WTC11 (cell line): ENCODE measurements around the gene PIK3R1. TPM values are rescaled to one million over a fixed set of nuclear protein-coding genes. Genes with fewer than 3 reads are reported as not detected.

Experiments
- ATAC-seq: fragments of 200-7000 bp; cut with Tn5 transposase; 2 replicates; pipeline ENCODE4 v1.10.0; 2021; ENCODE audit warnings: mild to moderate bottlenecking, moderate library complexity
- CTCF ChIA-PET: fragments of 300-600 bp; sonication (Branson Sonifier 250); formaldehyde crosslinking; loops from one replicate; lab custom pipeline; 2021; ENCODE audit warnings: antibody characterized with exemption; lab: Charles Lee
- POLR2A ChIA-PET: fragments of 350-600 bp; sonication (Branson Sonifier 250); formaldehyde crosslinking; loops from one replicate; lab custom pipeline; 2021; ENCODE audit warnings: antibody characterized with exemption; lab: Charles Lee
- DNase-seq: peaks from one replicate; pipeline ENCODE4 v3.0.0; 2021; ENCODE audit warnings: low spot score
- H3K27ac Mint-ChIP-seq: 2 replicates; pipeline ENCODE4 v1.8.0; 2021; ENCODE audit warnings: mixed read lengths
- H3K27me3 Mint-ChIP-seq: 2 replicates; pipeline ENCODE4 v1.8.0; 2021; ENCODE audit warnings: low read depth, mild to moderate bottlenecking, moderate library complexity, mixed read lengths
- H3K36me3 Mint-ChIP-seq: 2 replicates; pipeline ENCODE4 v1.8.0; 2021; ENCODE audit warnings: mixed read lengths
- H3K4me1 Mint-ChIP-seq: 2 replicates; pipeline ENCODE4 v1.8.0; 2022; ENCODE audit warnings: mixed read lengths
- H3K4me3 Mint-ChIP-seq: 2 replicates; pipeline ENCODE4 v1.8.0; 2021; ENCODE audit warnings: mild to moderate bottlenecking, moderate library complexity, mixed read lengths
- H3K9me3 Mint-ChIP-seq: 2 replicates; pipeline ENCODE4 v1.8.0; 2021; ENCODE audit warnings: mixed read lengths
- ATF1 ChIP-seq: sonication (generic); formaldehyde crosslinking; IDR thresholded peaks from 2 replicates; pipeline ENCODE4 v1.8.1; 2023; ENCODE audit warnings: mild to moderate bottlenecking, moderate library complexity, missing genetic modification reagents
- ELF4 ChIP-seq: sonication (generic); formaldehyde crosslinking; IDR thresholded peaks from 2 replicates; pipeline ENCODE4 v1.8.1; 2022; ENCODE audit warnings: low read depth, mild to moderate bottlenecking, moderate library complexity, missing genetic modification reagents
- FOXP1 ChIP-seq: sonication (generic); formaldehyde crosslinking; IDR thresholded peaks from 2 replicates; pipeline ENCODE4 v1.8.0; 2022; ENCODE audit warnings: missing genetic modification reagents, mild to moderate bottlenecking, moderate library complexity, borderline replicate concordance
- ZNF121 ChIP-seq: sonication (generic); formaldehyde crosslinking; IDR thresholded peaks from 2 replicates; pipeline ENCODE4 v1.8.0; 2023; ENCODE audit warnings: missing genetic modification reagents
- ZNF263 ChIP-seq: sonication (generic); formaldehyde crosslinking; IDR thresholded peaks from 2 replicates; pipeline ENCODE4 v1.8.1; 2022; ENCODE audit warnings: low read depth, mild to moderate bottlenecking, moderate library complexity, missing genetic modification reagents
- ZNF416 ChIP-seq: fragments of 250-450 bp; sonication (Bioruptor Pico); IDR thresholded peaks from 2 replicates; pipeline ENCODE4 v1.9.0; 2021; ENCODE audit warnings: mild to moderate bottlenecking, inconsistent platforms
- total RNA-seq: library from RNA; stranded (reverse); gene quantifications from 3 replicates; pipeline ENCODE4 v1.2.3, GENCODE V29; 2021
- TF ChIP-seq, protein P1 (sequence below): fragments of 250-450 bp; sonication (Bioruptor Pico); IDR thresholded peaks from 2 replicates; pipeline ENCODE4 v1.9.0; 2021; ENCODE audit warnings: mild to moderate bottlenecking
- TF ChIP-seq, protein P2 (sequence below): sonication (generic); formaldehyde crosslinking; IDR thresholded peaks from 2 replicates; pipeline ENCODE4 v1.8.0; 2022; ENCODE audit warnings: mild to moderate bottlenecking, missing genetic modification reagents
- TF ChIP-seq, protein P3 (sequence below): fragments of 250-450 bp; sonication (Bioruptor Pico); IDR thresholded peaks from 2 replicates; pipeline ENCODE4 v1.9.0; 2021; ENCODE audit warnings: mild to moderate bottlenecking
- TF ChIP-seq, protein P4 (sequence below): fragments of 250-450 bp; sonication (Bioruptor Pico); IDR thresholded peaks from 2 replicates; pipeline ENCODE4 v1.8.0; 2021; ENCODE audit warnings: mild to moderate bottlenecking
- TF ChIP-seq, protein P5 (sequence below): sonication (generic); formaldehyde crosslinking; IDR thresholded peaks from 2 replicates; pipeline ENCODE4 v1.8.1; 2023; ENCODE audit warnings: mild to moderate bottlenecking, missing genetic modification reagents, moderate library complexity
- TF ChIP-seq, protein P6 (sequence below): fragments of 200-600 bp; IDR thresholded peaks from 2 replicates; pipeline ENCODE4 v1.8.0; 2022; ENCODE audit warnings: antibody characterized with exemption

The PIK3R1 gene
- total RNA-seq, 1 experiment from 2014 or later = 11.3 TPM

DNA sequence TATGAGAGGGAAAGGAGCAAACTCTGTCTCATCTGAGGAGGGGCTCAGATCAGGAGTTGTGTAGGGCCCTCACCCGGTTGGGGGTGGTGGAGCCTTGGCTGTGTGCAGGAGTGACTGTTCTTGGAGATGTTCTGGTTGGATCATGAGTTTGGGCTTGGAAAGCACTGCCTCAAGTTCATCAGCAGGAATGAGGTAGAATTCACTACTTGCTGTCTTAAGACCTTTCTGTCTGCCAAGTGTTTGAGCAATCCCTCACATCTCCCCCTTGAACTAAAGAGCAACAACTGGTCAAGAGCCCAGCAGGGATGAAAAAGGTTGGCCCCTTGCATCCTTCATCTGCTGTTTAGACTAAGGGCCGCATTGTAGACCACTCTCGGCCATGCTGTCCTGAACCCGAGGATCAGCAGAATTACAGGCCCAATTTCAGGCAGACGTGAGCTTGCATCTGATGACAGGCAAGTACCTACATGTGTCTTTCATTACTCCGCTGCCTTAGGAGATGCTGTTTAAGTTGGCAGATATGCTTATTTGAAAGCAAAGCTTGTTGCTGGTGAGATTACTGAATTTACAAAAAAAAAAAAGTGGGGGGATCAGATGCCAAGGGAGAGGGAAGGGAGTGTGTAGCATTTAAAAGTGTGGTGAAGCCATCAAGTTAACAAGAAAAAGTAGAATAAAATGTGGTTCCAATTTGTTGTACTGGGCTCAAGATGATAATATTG lies 36.4 kb downstream of the PIK3R1 start (continued):
- TF ChIP-seq, protein P1, sequence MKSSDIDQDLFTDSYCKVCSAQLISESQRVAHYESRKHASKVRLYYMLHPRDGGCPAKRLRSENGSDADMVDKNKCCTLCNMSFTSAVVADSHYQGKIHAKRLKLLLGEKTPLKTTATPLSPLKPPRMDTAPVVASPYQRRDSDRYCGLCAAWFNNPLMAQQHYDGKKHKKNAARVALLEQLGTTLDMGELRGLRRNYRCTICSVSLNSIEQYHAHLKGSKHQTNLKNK (CRISPR knock-in tag) = no peak
- TF ChIP-seq, protein P2, sequence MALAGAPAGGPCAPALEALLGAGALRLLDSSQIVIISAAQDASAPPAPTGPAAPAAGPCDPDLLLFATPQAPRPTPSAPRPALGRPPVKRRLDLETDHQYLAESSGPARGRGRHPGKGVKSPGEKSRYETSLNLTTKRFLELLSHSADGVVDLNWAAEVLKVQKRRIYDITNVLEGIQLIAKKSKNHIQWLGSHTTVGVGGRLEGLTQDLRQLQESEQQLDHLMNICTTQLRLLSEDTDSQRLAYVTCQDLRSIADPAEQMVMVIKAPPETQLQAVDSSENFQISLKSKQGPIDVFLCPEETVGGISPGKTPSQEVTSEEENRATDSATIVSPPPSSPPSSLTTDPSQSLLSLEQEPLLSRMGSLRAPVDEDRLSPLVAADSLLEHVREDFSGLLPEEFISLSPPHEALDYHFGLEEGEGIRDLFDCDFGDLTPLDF (CRISPR knock-in tag) = no peak
- no peak for TF ChIP-seq ZNF416 (CRISPR knock-in tag)
- TF ChIP-seq, protein P3, sequence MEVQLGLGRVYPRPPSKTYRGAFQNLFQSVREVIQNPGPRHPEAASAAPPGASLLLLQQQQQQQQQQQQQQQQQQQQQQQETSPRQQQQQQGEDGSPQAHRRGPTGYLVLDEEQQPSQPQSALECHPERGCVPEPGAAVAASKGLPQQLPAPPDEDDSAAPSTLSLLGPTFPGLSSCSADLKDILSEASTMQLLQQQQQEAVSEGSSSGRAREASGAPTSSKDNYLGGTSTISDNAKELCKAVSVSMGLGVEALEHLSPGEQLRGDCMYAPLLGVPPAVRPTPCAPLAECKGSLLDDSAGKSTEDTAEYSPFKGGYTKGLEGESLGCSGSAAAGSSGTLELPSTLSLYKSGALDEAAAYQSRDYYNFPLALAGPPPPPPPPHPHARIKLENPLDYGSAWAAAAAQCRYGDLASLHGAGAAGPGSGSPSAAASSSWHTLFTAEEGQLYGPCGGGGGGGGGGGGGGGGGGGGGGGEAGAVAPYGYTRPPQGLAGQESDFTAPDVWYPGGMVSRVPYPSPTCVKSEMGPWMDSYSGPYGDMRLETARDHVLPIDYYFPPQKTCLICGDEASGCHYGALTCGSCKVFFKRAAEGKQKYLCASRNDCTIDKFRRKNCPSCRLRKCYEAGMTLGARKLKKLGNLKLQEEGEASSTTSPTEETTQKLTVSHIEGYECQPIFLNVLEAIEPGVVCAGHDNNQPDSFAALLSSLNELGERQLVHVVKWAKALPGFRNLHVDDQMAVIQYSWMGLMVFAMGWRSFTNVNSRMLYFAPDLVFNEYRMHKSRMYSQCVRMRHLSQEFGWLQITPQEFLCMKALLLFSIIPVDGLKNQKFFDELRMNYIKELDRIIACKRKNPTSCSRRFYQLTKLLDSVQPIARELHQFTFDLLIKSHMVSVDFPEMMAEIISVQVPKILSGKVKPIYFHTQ (CRISPR knock-in tag) = no peak
- TF ChIP-seq, protein P4, sequence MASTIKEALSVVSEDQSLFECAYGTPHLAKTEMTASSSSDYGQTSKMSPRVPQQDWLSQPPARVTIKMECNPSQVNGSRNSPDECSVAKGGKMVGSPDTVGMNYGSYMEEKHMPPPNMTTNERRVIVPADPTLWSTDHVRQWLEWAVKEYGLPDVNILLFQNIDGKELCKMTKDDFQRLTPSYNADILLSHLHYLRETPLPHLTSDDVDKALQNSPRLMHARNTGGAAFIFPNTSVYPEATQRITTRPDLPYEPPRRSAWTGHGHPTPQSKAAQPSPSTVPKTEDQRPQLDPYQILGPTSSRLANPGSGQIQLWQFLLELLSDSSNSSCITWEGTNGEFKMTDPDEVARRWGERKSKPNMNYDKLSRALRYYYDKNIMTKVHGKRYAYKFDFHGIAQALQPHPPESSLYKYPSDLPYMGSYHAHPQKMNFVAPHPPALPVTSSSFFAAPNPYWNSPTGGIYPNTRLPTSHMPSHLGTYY = no peak

DNA sequence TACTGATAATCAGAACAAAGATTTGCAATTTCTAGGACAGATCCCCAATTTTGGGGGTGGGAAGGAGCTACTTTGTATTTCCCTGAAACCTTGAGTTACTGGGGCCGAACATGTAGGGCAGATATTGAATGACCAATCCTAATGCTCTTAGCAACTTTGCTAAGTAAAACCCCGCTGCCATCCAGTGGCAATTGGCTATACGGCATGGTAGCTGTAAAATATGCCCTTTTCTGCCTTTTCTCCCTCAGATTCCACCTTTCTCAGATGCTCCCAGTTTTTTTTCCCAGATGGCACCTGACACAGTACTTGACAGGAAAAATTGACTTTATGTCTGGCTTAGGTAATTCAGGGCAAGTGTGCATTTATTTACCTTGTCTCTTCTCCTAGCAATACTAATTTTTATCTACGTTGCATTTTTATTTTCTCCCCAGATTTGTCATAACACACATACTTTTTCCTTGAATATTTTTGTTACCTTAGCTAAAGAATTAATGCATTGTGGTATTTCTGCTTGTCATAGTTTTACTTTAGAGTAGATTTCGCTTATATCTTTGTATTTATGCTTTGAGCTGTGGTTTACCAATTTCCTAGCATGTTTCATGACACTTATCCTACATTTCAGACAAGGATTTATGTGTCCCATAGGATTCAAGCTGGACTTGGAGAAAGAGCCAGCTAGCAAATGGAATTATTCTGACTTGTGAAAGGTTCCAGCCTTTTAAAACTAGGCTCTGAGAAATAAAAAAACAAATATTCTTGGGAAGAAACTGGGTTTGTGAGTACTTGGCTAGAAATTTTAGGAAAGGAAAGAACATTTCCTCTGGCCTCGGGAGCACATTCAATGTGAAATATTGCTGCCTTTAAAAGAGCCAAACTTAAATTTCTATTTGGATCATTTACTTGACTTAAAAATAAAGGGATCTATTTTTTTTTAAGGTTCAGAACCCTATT lies 37.4 kb downstream of the PIK3R1 start:
- Mint-ChIP-seq H3K36me3 (no peaks in the 10 kb centered on the region), H3K9me3 (no peaks in the 10 kb centered on the region), H3K4me1 (peaks cover 45% of the 10 kb centered on the region), H3K27ac (no peak overlapping the region), H3K27me3 (no peaks in the 10 kb centered on the region), H3K4me3 (no peak overlapping the region)
- ChIA-PET CTCF (interaction anchor here (0.5 to 2.5 kb wide), 27 partner anchors 11 to 1086 kb away, joined by 3 to 31 read pairs (median 3); partner anchors contain the start of gene PIK3R1), POLR2A (interaction anchor here (0.6 kb wide), 2 partner anchors 1020 to 1109 kb away, joined by 3 read pairs; no protein-coding TSS in a partner anchor)
- DNase-seq = peak; percentile 67
- TF ChIP-seq FOXP1 (CRISPR knock-in tag) (no peak), ZNF263 (CRISPR knock-in tag) (no peak), ELF4 (CRISPR knock-in tag) (no peak), ATF1 (CRISPR knock-in tag) (no peak), ZNF121 (no peak)
- TF ChIP-seq, protein P5, sequence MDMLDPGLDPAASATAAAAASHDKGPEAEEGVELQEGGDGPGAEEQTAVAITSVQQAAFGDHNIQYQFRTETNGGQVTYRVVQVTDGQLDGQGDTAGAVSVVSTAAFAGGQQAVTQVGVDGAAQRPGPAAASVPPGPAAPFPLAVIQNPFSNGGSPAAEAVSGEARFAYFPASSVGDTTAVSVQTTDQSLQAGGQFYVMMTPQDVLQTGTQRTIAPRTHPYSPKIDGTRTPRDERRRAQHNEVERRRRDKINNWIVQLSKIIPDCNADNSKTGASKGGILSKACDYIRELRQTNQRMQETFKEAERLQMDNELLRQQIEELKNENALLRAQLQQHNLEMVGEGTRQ (CRISPR knock-in tag) = no peak
- TF ChIP-seq, protein P6, sequence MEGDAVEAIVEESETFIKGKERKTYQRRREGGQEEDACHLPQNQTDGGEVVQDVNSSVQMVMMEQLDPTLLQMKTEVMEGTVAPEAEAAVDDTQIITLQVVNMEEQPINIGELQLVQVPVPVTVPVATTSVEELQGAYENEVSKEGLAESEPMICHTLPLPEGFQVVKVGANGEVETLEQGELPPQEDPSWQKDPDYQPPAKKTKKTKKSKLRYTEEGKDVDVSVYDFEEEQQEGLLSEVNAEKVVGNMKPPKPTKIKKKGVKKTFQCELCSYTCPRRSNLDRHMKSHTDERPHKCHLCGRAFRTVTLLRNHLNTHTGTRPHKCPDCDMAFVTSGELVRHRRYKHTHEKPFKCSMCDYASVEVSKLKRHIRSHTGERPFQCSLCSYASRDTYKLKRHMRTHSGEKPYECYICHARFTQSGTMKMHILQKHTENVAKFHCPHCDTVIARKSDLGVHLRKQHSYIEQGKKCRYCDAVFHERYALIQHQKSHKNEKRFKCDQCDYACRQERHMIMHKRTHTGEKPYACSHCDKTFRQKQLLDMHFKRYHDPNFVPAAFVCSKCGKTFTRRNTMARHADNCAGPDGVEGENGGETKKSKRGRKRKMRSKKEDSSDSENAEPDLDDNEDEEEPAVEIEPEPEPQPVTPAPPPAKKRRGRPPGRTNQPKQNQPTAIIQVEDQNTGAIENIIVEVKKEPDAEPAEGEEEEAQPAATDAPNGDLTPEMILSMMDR = peak; percentile 26; the same call in 1 of the 2 replicates
- peak; percentile 84 for ATAC-seq
